NCI-H748 (cell line): Measurements from ENCODE around the gene NHEJ1.

Experiments
- DNase-seq: peaks from one replicate; lab custom pipeline; 2025; ENCODE audit not compliant: unreplicated experiment; lab: John Stamatoyannopoulos, UW

NHEJ1 gene

DNA sequence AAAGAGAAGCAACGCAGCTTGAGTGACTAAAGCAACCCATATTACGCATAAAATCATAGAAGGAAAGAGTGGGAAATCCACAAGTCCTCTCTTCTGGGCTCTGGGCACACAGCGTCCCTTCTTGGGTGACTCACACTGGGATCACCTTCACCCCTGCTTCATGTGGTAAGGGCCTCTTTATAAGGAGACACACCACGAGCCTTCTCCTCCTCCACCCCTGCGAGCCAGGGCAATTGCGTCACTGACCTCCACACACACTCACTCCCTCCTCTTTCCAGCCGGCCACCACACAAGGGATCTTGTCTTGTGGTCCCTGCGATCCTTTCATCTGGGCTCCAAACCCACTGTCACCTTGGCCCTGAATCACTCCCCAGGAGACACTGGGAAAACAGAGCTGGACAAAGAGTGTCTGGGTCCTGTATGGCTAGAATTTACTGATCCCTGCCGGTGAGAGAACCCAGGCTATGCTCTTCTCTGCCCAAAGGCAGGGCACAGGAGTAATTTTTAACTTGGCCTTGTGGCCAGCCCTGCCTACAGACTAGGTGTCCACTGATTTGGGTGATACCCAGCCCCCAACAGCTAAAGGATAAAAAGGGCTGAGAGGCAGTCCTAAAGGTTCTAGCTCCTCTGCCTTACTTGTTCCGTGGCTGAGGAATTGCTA is 35.3 kb downstream of the NHEJ1 start:
- DNase-seq = no peak

DNA sequence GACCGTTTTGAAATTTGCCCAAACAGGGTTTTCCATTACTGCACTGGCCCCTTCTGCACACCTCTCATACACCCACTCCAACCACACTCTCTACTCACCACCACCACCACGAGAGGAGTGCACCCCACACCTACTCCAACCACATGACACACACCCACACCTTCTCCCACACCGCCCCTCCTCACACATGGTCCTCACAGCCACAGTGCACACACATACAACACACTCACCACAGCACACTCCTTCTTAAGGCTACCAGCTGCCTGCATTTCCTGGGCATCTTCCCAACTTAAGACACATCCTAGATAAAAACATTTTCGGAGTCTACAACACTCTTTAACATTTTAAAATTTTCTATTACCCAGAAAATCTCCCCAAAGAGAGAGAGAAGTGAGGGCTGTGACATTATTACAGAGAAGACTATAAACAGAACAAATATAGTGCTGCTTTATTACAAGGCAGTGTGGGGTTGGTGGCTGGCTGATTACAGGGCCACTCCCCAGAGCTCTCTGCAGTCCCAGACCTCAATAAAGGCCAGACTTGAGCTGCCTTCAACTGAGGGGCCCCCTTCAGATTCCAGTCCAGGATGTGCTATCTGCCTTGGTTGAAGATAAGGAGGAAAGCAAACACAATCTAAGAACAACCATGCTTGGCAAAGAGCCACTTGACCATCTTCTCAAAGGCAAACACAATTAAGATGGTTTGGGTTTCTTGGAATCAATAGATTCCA is 36.1 kb downstream of the NHEJ1 start:
- no peak for DNase-seq

DNA sequence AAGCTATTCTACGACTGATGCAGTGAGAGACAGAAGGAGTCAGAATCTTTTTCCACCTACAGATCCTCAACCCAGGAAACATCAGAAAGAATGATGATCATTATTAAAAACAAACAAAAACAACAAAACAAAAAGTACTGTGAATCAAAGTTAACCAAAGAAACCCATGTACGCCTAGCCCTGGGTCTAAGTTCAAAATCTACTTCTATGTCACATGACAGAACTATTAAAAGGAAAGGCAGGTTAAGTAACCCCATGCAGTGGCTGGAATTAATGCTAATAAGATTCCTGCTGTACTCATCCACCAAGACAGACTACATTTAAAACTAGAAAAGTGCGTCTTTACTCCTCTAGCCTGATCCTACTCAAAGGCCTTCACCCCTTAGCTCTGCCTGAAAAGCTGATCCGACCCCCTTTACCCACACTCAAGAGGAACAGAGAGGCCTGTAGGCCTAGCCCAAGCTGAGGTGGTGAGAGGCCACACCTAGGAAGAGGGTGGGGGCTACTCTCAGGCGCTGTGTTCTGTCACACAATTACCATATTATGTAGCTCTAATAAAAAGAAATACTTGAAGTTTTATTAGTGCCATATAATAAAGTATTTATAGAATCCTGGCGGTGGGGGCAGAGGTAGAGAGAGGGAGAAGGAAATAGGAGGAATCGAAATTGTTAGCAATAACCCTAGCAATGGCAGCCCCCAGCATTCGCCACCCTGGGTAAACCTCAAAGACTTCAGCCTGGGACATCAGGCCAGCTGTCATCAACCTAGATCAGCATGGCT is 37.1 kb downstream of the NHEJ1 start:
- no peak for DNase-seq

DNA sequence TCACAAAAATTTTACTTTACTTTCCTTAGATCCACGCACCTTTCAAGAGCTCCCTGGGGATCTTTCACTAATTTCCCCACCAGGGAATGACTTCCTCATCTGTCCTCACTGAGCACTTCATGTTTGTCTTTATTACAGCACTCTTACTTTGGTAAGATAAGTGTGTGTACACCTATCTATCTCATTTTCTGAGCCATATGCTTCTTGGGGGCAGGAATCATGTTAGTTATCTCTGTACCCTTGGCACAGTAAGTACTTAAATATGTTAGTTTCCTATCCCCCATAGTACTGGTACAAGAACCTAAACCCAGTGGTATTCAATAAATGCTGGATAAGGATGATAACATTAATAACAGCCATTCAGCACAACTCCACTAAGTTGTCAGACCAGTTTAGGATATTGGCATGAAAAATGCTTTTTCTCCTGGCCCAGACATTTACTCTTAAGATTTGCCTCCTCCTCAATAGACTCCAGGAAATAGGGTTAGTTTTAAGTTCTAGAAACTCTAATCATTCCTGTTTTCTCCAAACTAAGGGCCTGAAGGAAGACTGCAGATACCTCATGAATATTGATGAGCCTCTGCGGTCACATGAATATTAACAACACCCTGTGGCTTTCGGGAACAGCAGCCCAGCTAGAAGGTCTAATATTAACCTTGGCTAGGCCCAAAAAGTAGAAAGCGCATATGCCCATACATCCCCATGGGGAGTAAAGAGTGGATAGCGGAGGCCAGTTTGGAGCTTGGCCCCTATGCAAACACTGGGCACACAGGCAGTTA is 38.2 kb downstream of the NHEJ1 start:
- DNase-seq = no peak

DNA sequence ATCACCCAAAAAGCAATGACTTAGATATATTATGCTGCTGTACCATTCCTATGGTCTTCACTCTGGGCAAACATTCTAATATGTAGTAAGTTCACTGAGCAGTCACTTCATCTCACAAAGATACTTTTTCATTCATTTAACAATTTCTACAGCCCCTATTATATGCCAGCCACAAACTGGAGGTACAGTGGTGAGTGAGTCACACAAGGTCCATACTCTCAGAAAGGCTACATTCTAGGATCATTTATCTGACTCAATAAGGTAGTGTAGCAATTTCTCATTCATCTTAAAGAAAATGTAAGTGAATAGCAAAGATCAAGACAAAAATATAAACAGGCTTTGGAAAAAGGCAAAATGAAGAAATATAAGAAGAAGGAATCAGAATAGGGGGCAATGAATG is 40.5 kb downstream of the NHEJ1 start:
- no peak for DNase-seq

DNA sequence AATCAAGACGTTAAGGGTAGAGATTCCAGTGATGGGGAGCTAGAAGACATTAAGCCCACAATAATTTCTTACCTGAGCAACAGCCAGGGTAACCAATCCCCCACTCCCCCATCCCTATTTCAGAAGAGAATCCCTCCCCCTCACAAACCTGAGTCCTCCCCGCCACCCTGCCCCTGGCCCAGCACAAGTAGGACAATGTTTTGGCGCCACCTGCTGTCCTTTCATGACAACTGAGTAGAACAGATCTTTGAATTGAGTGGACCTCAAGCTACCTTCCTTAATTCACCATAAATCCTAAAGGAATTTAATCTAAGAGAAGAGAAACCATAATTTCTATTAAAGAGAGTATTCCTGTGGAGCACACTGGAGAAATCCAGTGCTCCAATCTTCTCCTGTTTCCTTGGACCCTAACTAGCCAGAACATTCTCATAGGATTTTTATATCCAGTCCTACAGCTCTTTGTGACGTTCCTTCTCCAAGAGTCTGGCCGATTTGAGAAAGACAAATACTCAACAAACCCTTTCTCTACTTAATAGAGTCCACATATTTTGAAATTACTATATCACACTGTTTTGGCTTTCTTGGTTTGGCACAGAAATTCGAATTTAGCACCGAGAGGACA is 41.1 kb downstream of the NHEJ1 start:
- DNase-seq = peak; percentile 57

DNA sequence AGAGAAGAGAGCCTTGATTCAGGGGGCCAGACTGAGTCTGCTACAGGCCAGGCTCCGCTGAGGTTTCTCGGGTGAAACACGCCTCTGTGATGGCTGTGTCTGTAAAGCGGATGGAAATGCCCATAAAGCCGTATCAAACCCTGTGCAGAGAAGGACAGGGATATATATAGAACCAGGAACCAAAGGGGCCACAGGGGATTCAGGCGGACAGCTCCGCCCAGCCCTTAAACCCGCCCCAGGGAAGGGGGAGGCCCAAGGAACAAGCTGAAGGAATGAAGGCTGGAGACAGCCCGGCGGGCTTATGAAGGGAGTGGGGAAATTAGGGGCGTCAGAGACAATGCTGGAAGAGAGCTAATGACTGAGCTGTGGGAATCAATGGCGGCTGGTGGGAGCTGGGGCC is 42.1 kb downstream of the NHEJ1 start:
- DNase-seq = no peak

DNA sequence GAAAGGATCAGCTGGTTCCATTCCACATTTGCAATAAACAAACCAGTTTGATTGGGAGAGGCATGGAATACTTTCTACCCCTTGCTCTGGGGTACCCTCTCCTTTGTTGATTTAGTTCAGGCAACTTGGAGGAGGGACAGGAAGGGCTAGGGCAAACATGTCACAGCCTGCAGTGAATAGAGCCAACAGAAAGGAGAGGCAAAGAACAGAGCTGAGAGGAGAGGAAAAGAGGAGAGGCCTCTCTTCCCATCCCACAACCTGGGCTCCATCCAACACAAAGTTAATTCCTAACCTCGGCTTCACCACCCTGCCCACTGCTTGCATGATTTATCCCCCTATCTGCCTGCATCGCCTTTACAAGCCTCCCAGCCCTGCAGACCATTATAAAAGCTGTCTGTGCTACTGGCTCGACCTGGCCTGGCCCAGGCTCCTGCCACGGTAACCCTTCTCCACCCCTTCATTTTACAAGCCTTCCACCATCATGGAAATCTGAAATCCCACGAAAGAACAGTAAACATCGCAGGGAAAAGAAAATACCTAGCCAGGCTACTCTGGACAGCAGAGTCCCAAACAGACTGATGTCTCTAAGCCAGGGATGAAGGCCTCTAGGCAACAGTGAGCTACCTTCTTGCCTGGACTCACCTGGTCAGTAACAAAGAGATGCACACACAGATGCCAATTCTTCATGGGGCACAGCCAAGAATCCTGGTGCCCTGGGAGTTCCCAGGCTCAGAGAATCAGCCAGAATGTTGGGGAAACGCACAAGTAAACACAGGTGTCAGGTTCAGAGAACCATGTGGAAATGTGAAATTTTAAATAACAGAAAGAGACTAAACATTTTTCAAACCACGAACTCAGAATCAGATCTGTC is 43.6 kb downstream of the NHEJ1 start:
- no peak for DNase-seq

DNA sequence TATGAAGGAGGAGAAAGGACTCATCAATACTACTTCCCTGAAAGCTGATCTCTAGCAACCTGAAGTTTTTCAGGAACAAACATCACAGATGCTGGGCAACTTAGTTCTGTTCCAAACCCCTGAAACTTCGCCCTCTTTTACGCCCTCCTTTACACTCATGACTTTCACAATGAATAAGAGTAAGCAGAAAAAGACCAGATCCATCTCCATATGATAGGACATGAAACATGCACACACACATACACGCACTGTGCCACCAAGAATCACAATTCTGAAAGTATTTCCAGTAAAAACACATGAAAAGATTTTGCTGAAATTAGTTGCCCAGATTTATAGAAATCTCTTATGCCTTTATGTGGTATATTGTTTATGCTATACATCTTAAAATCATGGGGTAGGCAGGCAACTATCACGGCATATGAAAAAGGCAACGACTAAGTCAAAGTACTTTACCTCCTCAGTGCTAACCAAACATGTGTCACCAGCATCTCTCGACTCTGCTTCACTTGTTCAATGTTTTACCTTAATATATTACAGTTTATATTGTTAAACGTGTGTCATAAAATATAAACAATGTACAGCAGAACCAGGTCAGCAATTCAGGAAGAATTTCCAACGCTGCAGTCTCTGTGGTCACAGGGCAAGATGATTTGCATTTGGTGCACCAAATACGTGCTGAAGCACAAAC is 47.8 kb downstream of the NHEJ1 start:
- no peak for DNase-seq

DNA sequence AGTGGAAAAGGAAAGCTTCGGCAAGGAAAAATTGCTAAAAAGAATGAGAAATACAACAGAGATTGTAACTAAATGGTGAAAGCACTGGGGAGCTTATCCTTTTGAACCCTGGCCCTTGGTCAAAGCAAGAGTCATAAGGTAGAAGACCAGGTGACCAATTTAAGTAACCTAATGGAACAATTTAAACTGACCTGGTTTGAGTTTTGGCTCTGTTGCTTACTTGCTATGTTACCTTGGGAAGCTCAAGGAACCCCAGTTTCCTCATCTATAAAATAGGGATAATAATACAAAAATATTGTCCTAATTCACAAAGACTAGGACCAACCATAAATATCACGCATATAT is 48.6 kb downstream of the NHEJ1 start:
- no peak for DNase-seq

DNA sequence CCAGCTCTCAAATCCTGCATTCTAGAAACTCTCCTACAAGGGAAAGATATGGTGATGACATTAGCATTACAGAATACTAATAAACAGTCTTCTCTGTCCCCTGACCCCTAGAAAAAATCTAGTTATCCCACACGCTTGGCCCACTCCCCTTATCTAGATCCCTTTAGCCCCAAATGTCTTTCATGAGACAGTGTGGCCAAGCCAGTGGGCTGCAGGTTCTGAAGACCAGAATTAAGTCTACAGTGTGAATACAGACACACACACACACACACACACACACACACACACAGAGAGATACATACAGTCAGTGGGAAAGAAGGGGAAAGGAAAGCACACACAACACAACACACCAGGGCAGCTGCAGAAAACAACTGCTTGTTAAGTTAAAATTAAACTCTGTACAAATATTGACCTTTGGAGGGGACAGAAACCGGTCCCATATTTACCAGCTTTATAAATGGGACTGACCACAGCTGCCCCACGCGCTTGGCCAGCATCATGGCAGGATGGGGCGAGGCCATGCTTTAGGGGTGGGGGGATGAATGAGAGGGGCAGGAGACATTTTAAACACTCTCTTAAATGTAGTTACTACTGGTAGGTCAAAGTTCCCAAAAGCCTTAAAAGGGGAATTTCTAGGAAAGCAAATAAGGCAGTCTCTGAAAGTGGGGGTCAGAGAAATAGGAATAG is 49.1 kb downstream of the NHEJ1 start:
- DNase-seq = peak; percentile 82

DNA sequence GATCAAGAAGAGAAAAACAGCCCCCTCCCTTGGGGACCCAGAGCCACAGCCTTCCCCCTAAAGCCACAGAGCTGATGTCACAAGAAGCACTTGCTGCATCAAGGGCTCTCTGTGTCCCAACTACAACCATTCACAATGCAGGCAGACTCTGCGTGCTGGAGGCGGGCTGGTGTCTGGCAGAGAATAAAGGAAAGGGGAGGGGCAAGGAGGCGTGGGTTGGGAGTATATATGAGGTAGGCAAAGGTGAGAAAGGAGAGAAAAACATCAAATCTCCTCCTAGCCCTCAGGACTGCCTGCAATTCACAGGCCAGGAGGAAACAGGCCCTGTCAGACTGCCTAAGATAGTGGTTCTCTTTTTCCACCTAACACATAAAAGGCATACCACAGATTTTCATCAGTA is 51.1 kb downstream of the NHEJ1 start:
- no peak for DNase-seq

DNA sequence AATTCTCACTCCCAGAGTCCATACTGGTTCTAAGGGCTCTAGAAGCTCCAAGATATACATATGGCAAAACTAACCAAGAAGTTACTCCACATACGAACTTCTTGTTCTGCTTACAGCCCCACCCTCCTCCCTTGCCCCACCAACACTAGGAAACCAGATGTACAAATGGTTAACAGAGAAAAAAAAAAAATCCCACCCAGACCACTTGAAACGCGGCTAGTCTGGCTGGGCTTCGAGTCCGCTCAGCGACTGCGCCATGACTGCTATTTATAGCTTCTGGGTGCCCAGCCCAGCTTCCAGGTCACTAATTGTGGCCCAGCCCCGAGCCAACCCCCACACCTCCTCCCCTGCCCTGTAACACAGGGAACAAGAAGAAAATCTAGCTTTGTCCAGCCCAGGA is 52.9 kb downstream of the NHEJ1 start:
- DNase-seq = peak; percentile 17

DNA sequence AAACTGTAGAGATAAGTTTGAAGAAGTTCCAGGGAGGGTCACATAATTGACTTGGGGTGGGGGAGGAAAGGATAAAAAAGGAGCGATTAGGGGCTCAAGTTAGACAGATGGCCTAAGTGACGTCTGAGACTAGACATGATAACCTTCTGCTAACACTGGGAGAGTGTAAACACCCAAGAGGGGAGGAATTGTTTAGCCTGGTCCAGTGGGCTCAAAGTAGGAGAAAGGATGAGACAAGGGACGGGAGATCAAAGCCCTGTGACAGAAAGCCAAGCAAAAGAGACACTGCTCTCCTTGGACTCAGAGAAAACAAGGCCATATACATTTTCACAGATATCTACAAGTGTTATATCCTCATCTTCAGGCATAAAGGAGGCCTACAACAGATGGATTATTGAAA is 54.4 kb downstream of the NHEJ1 start:
- DNase-seq = no peak

DNA sequence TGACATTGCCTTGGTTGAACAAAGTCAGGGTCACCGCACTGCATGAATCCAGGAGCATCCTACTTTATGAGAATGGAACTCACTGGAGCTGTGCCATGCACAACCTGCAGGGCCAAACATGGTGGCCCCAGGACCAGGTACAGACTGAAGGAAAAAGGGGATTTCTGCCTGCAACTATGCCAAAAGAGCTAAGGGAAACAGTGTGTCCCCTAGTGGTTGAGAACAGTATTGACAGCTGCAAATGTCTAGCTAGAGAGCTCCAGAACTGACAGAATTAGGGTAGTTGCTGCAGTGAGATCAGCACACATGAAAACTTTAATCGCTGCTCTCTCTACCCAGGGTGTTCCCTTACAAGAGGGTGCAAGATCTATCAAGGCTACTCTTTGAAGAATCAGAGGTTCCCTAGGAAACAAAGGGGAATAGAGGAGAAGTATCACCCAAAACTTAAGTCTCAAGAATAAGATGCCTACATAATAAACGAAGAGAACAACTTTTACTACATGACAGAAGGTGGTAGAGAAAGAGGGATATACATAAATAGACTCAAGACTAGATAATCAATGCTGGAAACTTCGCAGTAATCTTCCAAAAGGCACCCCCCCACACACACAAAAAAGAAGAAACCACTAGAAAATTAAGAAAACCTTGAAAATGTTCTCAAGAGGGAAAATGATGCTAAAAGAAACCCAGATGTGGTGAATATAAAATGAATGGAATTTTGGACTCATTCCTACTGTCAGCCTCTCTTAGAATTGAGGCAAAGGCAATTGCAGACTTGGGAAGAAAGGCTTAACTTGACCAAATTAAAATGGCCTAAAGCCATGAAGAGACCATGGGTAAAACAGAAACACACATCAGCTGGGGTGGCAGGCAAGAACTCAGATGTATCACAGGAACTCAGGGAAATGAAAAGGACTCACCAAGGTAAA is 56.2 kb downstream of the NHEJ1 start:
- DNase-seq = peak; percentile 66

DNA sequence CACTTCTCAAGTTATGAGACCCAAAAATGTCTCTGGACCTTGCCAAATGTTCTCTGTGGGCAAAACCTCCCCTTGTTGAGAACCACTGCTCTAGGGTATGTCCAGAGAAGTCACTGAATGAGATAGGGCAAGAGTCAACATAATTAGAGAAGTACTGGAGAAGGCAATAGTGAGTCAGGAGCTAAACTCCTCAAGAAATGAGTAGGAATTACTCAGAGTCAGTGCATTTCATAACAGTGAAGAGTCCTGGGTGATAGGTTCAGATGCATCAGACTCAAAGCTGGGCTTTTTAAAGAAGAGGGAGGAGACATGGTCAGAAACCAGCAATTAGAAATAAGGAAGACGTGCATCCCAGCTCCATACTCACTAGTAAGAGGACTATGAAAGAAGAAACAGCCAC is 61.3 kb downstream of the NHEJ1 start:
- DNase-seq = no peak

DNA sequence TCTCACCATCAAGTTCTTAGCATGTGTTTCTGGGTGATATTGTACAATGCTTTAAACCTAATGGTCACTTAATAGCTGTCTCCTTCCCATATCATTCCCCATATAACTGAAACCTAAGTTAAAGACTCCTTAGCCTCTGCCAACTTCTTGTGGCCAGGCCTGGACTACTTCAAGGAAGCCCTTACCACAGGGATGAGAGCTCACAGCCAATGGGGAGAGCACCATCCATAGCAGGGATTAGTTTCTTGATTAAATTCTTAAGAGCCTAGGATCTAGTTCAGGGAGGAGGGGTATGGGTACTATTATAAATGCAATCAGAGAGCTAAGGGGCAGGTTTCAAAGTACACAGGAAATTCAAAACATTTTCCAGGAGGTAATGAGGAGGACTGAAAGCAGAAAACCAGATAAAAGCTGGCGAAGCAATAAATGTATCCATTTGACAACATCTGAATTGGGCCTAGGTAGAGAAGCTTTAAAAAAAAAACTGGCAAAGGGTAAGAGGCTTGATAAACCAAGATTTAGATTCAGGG is 65.1 kb downstream of the NHEJ1 start:
- DNase-seq = no peak

DNA sequence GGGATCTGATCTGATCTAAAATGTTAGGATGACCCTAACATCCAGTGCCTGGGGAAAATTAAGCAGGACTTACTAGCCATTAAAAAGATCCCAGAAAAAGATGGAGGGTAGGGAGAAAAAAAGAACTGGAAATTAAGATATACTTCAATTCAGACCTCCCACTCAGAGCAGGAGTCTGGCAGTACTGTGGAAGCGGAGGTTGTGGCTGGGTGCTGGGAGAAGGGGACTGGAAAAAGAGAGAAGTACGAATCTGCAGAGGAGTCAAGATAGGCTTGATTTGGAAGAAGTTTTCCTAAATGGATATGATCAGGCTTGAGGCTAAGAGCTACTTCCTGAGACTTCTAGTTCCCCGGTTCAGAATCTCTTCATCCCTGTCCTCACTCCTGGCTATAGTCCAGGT is 66.4 kb downstream of the NHEJ1 start:
- no peak for DNase-seq
